C4-2B (cell line): ENCODE results near the gene WFDC1.
"Not testable (repeated sequence)": the region's sequence is repeated elsewhere in the genome, so short reads cannot be mapped to it uniquely, and the experiment has no call there.

ENCODE experiments used
- H3K27ac ChIP-seq: fragments of 450-650 bp; 2 replicates; pipeline ENCODE4 v1.5.1; 2017
- CTCF ChIP-seq: fragments of 450-650 bp; conservative IDR thresholded peaks from 2 replicates; pipeline ENCODE4 v1.5.1; 2017; ENCODE audit warnings: mild to moderate bottlenecking
- ZFX ChIP-seq: fragments of 450-650 bp; IDR thresholded peaks from 2 replicates; pipeline ENCODE4 v1.6.1; 2017

The WFDC1 gene

GRCh38 chr16:84329843-84330684 lies 35.4 kb downstream of the WFDC1 start:
- no peak for TF ChIP-seq ZFX
- TF ChIP-seq CTCF, result no peak
- H3K27ac ChIP-seq, result no peak overlapping the region

GRCh38 chr16:84330685-84331050 lies 36.0 kb downstream of the WFDC1 start:
- H3K27ac ChIP-seq, result no peak overlapping the region
- TF ChIP-seq ZFX (no peak), CTCF (no peak)

- TF ChIP-seq ZFX, result no peak
- no peak for TF ChIP-seq CTCF
- no peak overlapping the region for H3K27ac ChIP-seq
Measured at GRCh38 chr16:84331998-84332780, 37.5 kb downstream of the WFDC1 start.

GRCh38 chr16:84332975-84333684 lies 38.5 kb downstream of the WFDC1 start:
- H3K27ac ChIP-seq, result peak overlapping the region; percentile 19
- TF ChIP-seq ZFX, result no peak
- TF ChIP-seq CTCF, result no peak

GRCh38 chr16:84334058-84334457 lies 39.4 kb downstream of the WFDC1 start:
- no peak for TF ChIP-seq ZFX
- no peak for TF ChIP-seq CTCF
- H3K27ac ChIP-seq, result peak overlapping the region; percentile 19

- TF ChIP-seq ZFX, result no peak
- TF ChIP-seq CTCF, result no peak
- no peak overlapping the region; the same call in 1 of the 2 replicates for H3K27ac ChIP-seq
Measured at GRCh38 chr16:84334482-84334881, 39.8 kb downstream of the WFDC1 start.

- not testable (repeated sequence) for H3K27ac ChIP-seq
Measured at GRCh38 chr16:84337236-84337635, 42.6 kb downstream of the WFDC1 start.
